HG03520 (cell line): ENCODE results near the gene AP3B1.
"Not testable (repeated sequence)": the region's sequence is repeated elsewhere in the genome, so short reads cannot be mapped to it uniquely, and the experiment has no call there.

Experiments
- ATAC-seq: cut with Tn5 transposase; IDR thresholded peaks from one replicate; pipeline ENCODE4 v1.9.1; 2021; ENCODE audit warnings: mild to moderate bottlenecking, moderate library complexity; ENCODE audit not compliant: unreplicated experiment

AP3B1 gene

GRCh38 chr5:78070691-78071090 lies 223.8 kb downstream of the AP3B1 start:
- ATAC-seq = not testable (repeated sequence)

GRCh38 chr5:78067581-78067980 lies 226.9 kb downstream of the AP3B1 start:
- not testable (repeated sequence) for ATAC-seq

- ATAC-seq = not testable (repeated sequence)
These were observed 227.8 kb downstream of the AP3B1 start for GRCh38 chr5:78066722-78067121.

- ATAC-seq = no peak
These were observed 228.8 kb downstream of the AP3B1 start for GRCh38 chr5:78065663-78066062.

- ATAC-seq = no peak
These were observed 229.5 kb downstream of the AP3B1 start for GRCh38 chr5:78064941-78065472.

- ATAC-seq = no peak
These were observed 231.0 kb downstream of the AP3B1 start for GRCh38 chr5:78063495-78063894.

- no peak for ATAC-seq
These were observed 231.9 kb downstream of the AP3B1 start for GRCh38 chr5:78062645-78063044.

GRCh38 chr5:78060421-78060820 lies 234.1 kb downstream of the AP3B1 start:
- ATAC-seq = no peak

- no peak for ATAC-seq
These were observed 235.9 kb downstream of the AP3B1 start for GRCh38 chr5:78058625-78059024.

- ATAC-seq = no peak
These were observed 237.5 kb downstream of the AP3B1 start for GRCh38 chr5:78056901-78057514.

GRCh38 chr5:78056053-78056452 lies 238.4 kb downstream of the AP3B1 start:
- no peak for ATAC-seq

GRCh38 chr5:78050888-78051287 lies 243.6 kb downstream of the AP3B1 start:
- no peak for ATAC-seq

- not testable (repeated sequence) for ATAC-seq
These were observed 247.7 kb downstream of the AP3B1 start for GRCh38 chr5:78046823-78047222.

GRCh38 chr5:78046006-78046405 lies 248.5 kb downstream of the AP3B1 start:
- no peak for ATAC-seq

GRCh38 chr5:78041805-78042204 lies 252.7 kb downstream of the AP3B1 start:
- no peak for ATAC-seq

GRCh38 chr5:78025540-78025939 lies 269.0 kb downstream of the AP3B1 start:
- ATAC-seq = no peak

- ATAC-seq = no peak
These were observed 274.8 kb downstream of the AP3B1 start for GRCh38 chr5:78019744-78020143.

GRCh38 chr5:78016863-78017529 lies 277.5 kb downstream of the AP3B1 start:
- ATAC-seq = no peak

GRCh38 chr5:78009937-78010527 lies 284.5 kb downstream of the AP3B1 start:
- ATAC-seq = no peak

GRCh38 chr5:78008356-78008967 lies 286.0 kb downstream of the AP3B1 start:
- no peak for ATAC-seq

GRCh38 chr5:78007233-78007632 lies 287.3 kb downstream of the AP3B1 start:
- no peak for ATAC-seq

- no peak for ATAC-seq
These were observed 288.0 kb downstream of the AP3B1 start for GRCh38 chr5:78006449-78006848.
